HepG2 (cell line): ENCODE measurements around the gene KDM1B. TPM values are rescaled to one million over a fixed set of nuclear protein-coding genes. Genes with fewer than 3 reads are reported as not detected.
A peak's percentile ranks its signal among the peaks of the same experiment; 100 is the strongest.
"Not testable (repeated sequence)": the region's sequence is repeated elsewhere in the genome, so short reads cannot be mapped to it uniquely, and the experiment has no call there.

Experiments used
- ATAC-seq: fragments of 200-7000 bp; cut with Tn5 transposase; 3 replicates; pipeline ENCODE4 v1.9.1; 2020; ENCODE audit warnings: mild to moderate bottlenecking, moderate library complexity
- BruUV-seq: library from RNA; stranded (reverse); fragments of 400-500 nt; replicated peaks from 2 replicates; lab custom pipeline; 2021; lab: Mats Ljungman, UMichigan
- CTCF ChIA-PET: fragments of 300-600 bp; formaldehyde crosslinking; extraction: SDS; loops from one replicate; lab custom pipeline; 2021; ENCODE audit warnings: low total read pairs, inconsistent platforms, low intra/inter-chr PET ratio; lab: Yijun Ruan, JAX
- POLR2A ChIA-PET: fragments of 350-600 bp; sonication (Branson Sonifier 250); formaldehyde crosslinking; loops from one replicate; lab custom pipeline; 2020; ENCODE audit warnings: antibody characterized with exemption, inconsistent platforms; lab: Yijun Ruan, JAX
- DNase-seq: peaks from one replicate; pipeline ENCODE4 v3.0.0-alpha.2; 2015; ENCODE audit warnings: low spot score
- FAIRE-seq: peaks from 3 replicates; lab custom pipeline; 2011; peaks lifted over from hg19 to GRCh38; lab: Jason Lieb, UNC
- H2AFZ ChIP-seq: one replicate; pipeline ENCODE4 v1.6.1; 2011; ENCODE audit warnings: low read length, inconsistent platforms
- H3K27ac ChIP-seq: fragments of 300-600 bp; 3 replicates; pipeline ENCODE4 v1.8.0; 2011; ENCODE audit warnings: mixed run types, mild to moderate bottlenecking, mixed read lengths, low read length, inconsistent platforms; ENCODE audit not compliant: insufficient read depth; ENCODE audit errors: extremely low read length
- H3K27me3 ChIP-seq, 2 experiments: fragments of 200-600 bp in 1 of 2; 2 replicates in 1 of 2; 3 replicates in 1 of 2; pipeline versions ENCODE4 v1.6.0 to v1.8.0; 2011; ENCODE audit warnings: low read length in 2 of 2, mild to moderate bottlenecking in 2 of 2, moderate library complexity in 2 of 2, inconsistent platforms in 1 of 2; ENCODE audit not compliant: insufficient read depth in 2 of 2, control insufficient read depth in 1 of 2
- H3K36me3 ChIP-seq, 2 experiments: fragments of 200-600 bp in 1 of 2; replicated peaks in 1 of 2; 2 replicates in 1 of 2; 3 replicates in 1 of 2; pipeline versions ENCODE4 v1.5.1 to v1.8.0; 2011; ENCODE audit warnings: low read length in 2 of 2, inconsistent platforms in 1 of 2; ENCODE audit not compliant: insufficient read depth in 2 of 2, control insufficient read depth in 1 of 2
- H3K4me1 ChIP-seq: 2 replicates; pipeline ENCODE4 v1.5.1; 2012; ENCODE audit warnings: low read length, inconsistent platforms; ENCODE audit not compliant: insufficient read depth
- H3K4me2 ChIP-seq: 2 replicates; pipeline ENCODE4 v1.6.0; 2011; ENCODE audit warnings: low read depth, low read length, inconsistent platforms
- H3K4me3 ChIP-seq, 3 experiments: fragments of 200-600 bp in 1 of 3; sonication (generic), shearing (Covaris generic) in 1 of 3; replicated peaks in 1 of 3; 2 replicates each; pipeline ENCODE4 v1.5.1; 2011 to 2016; ENCODE audit warnings: low read length in 3 of 3, inconsistent platforms in 2 of 3, low read depth in 2 of 3, mild to moderate bottlenecking in 2 of 3, control low read depth in 1 of 3, mixed read lengths in 1 of 3; ENCODE audit not compliant: insufficient read depth in 1 of 3
- H3K79me2 ChIP-seq: one replicate; pipeline ENCODE4 v1.6.1; 2011; ENCODE audit warnings: low read length, inconsistent platforms; ENCODE audit not compliant: insufficient read depth
- H3K9ac ChIP-seq: 2 replicates; pipeline ENCODE4 v1.6.0; 2011; ENCODE audit warnings: mild to moderate bottlenecking, low read depth, low read length, inconsistent platforms; ENCODE audit not compliant: insufficient read depth
- H3K9me3 ChIP-seq: 2 replicates; pipeline ENCODE4 v1.5.1; 2012; ENCODE audit warnings: mild to moderate bottlenecking, low read length
- H4K20me1 ChIP-seq: 2 replicates; pipeline ENCODE4 v1.6.0; 2011; ENCODE audit warnings: inconsistent platforms, mild to moderate bottlenecking, low read length, moderate library complexity; ENCODE audit not compliant: insufficient read depth
- ZNF687 ChIP-seq: sonication (generic); formaldehyde crosslinking; IDR thresholded peaks from 2 replicates; pipeline ENCODE4 v1.5.1; 2020; ENCODE audit warnings: mild to moderate bottlenecking, missing genetic modification reagents, moderate library complexity
- WGBS: methylation state at CpG from one replicate; pipeline ENCODE4 v1.1.6; 2017; ENCODE audit warnings: low lambda C conversion rate; 5-methylcytosine and 5-hydroxymethylcytosine counted together
- in situ Hi-C: cut with HindIII; loops from 2 replicates; pipeline ENCODE4 v1.10.0; 2017; ENCODE audit warnings: low pct_unique_long_range_greater_than_20kb; ENCODE audit not compliant: extremely low pct_ligation_motif_present
- intact Hi-C: fragments of 100-400 bp; cut with micrococcal nuclease; formaldehyde crosslinking; loops from one replicate; pipeline ENCODE4 v1.10.0; 2022; ENCODE audit not compliant: unreplicated experiment
- polyA plus RNA-seq, 8 experiments: library from polyadenylated mRNA; depleted of rRNA in 3 of 8; stranded (reverse) in 7 of 8; unstranded in 1 of 8; fragments of >200 nt; fragmentation: Illumina TruSeq in 4 of 8; extraction: Trizol in 4 of 8; gene quantifications; 2 replicates each; pipeline versions ENCODE4 v1.2.1 to v1.2.3, GENCODE V29; 2011 to 2016; ENCODE audit warnings: low read depth in 4 of 8, missing spikeins in 1 of 8, mixed read lengths in 1 of 8; ENCODE audit not compliant: insufficient read depth in 1 of 8
- total RNA-seq, 5 experiments: library from RNA; depleted of rRNA; stranded (reverse); fragments of >200 nt; fragmentation: Illumina TruSeq; extraction: Trizol; gene quantifications; 2 replicates each; pipeline ENCODE4 v1.2.3, GENCODE V29; 2016; ENCODE audit warnings: low read depth in 1 of 5

KDM1B gene
- total and polyA plus RNA-seq, 2 of the 13 experiments (the other 11 are each of a cell fraction or from before 2014, with no cell fraction given): 9.8 to 13.2 TPM

- FAIRE-seq, H3K4me3 ChIP-seq, intact Hi-C loops, POLR2A ChIA-PET, H3K27me3 ChIP-seq, H3K27ac ChIP-seq: not testable (repeated sequence)
- Histone ChIP-seq H3K79me2 (peaks cover 14% of the 10 kb centered on the region), H3K36me3 (peaks cover 13 to 45% of the 10 kb centered on the region in 2 experiments)
- 96% methylated on average over 14 of the region's 14 CpGs for WGBS
- ATAC-seq: peak; percentile 34; the same call in 1 of the 3 replicates
- TF ChIP-seq ZNF687 (CRISPR knock-in tag): 0 out of 2 replicates have a peak, but pooled peaks have one; percentile 9
- TF ChIP-seq, all 625 proteins: peak for 1; not testable (repeated sequence) for 624
- CTCF ChIA-PET, H3K4me1 ChIP-seq, H3K9me3 ChIP-seq, H4K20me1 ChIP-seq, DNase-seq, BruUV-seq, in situ Hi-C loops, H3K4me2 ChIP-seq, H2AFZ ChIP-seq, H3K9ac ChIP-seq: not testable (repeated sequence)
Observed at GRCh38 chr6:18228590-18228989, 73.4 kb downstream of the KDM1B start.

- peaks cover 21% of the 10 kb centered on the region for H3K79me2 ChIP-seq
- H4K20me1 ChIP-seq, H2AFZ ChIP-seq, ATAC-seq, in situ Hi-C loops, intact Hi-C loops, DNase-seq, POLR2A ChIA-PET, H3K4me2 ChIP-seq, H3K27me3 ChIP-seq, H3K4me3 ChIP-seq, BruUV-seq, CTCF ChIA-PET, H3K4me1 ChIP-seq, H3K27ac ChIP-seq, H3K9me3 ChIP-seq, H3K9ac ChIP-seq, FAIRE-seq: not testable (repeated sequence)
- WGBS: 98% methylated on average over 7 of the region's 7 CpGs
- peaks cover 12 to 44% of the 10 kb centered on the region in 2 experiments for H3K36me3 ChIP-seq
Observed at GRCh38 chr6:18231856-18232255, 76.6 kb downstream of the KDM1B start.

- H2AFZ ChIP-seq, H3K27me3 ChIP-seq, H3K4me3 ChIP-seq, H3K27ac ChIP-seq, H3K9me3 ChIP-seq, FAIRE-seq, H4K20me1 ChIP-seq, H3K4me1 ChIP-seq, intact Hi-C loops, CTCF ChIA-PET, BruUV-seq, ATAC-seq, in situ Hi-C loops, POLR2A ChIA-PET, H3K4me2 ChIP-seq, H3K9ac ChIP-seq, DNase-seq: not testable (repeated sequence)
- Histone ChIP-seq H3K79me2 (peaks cover 20% of the 10 kb centered on the region), H3K36me3 (peaks cover 10 to 45% of the 10 kb centered on the region in 2 experiments)
- 98% methylated on average over 4 of the region's 4 CpGs for WGBS
Observed at GRCh38 chr6:18233770-18234169, 78.5 kb downstream of the KDM1B start.
